Hepatocyte (in vitro differentiated cells): Measurements from ENCODE around the gene RASA3. TPM values are rescaled to one million over a fixed set of nuclear protein-coding genes. Genes with fewer than 3 reads are reported as not detected.

ENCODE experiments used
- DNase-seq: peaks from one replicate; pipeline ENCODE4 v3.0.0-alpha.2; 2016; ENCODE audit warnings: low spot score
- H2AFZ ChIP-seq: fragments of 200-600 bp; sonication (generic); 2 replicates; pipeline ENCODE4 v1.6.0; 2016; ENCODE audit warnings: antibody characterized with exemption, mild to moderate bottlenecking
- H3K27ac ChIP-seq: fragments of 200-600 bp; sonication (generic); 2 replicates; pipeline ENCODE4 v1.5.1; 2016; ENCODE audit warnings: mild to moderate bottlenecking
- H3K27me3 ChIP-seq: fragments of 200-600 bp; sonication (generic); 2 replicates; pipeline ENCODE4 v1.6.1; 2016
- H3K36me3 ChIP-seq: fragments of 200-600 bp; sonication (generic); replicated peaks from 2 replicates; pipeline ENCODE4 v1.5.1; 2016; ENCODE audit warnings: low read depth; ENCODE audit not compliant: insufficient read depth
- H3K4me1 ChIP-seq: fragments of 200-600 bp; sonication (generic); 2 replicates; pipeline ENCODE4 v1.5.1; 2016; ENCODE audit warnings: mild to moderate bottlenecking, moderate library complexity; ENCODE audit not compliant: insufficient read depth
- H3K4me2 ChIP-seq: fragments of 200-600 bp; sonication (generic); 2 replicates; pipeline ENCODE4 v1.6.0; 2016
- H3K4me3 ChIP-seq: fragments of 200-600 bp; sonication (generic); 2 replicates; pipeline ENCODE4 v1.5.1; 2016; ENCODE audit warnings: mild to moderate bottlenecking
- H3K79me2 ChIP-seq: fragments of 200-600 bp; sonication (generic); 2 replicates; pipeline ENCODE4 v1.6.0; 2017; ENCODE audit warnings: mild to moderate bottlenecking
- H3K9me2 ChIP-seq: fragments of 200-600 bp; sonication (generic); replicated peaks from 2 replicates; pipeline ENCODE4 v1.6.0; 2017; ENCODE audit warnings: mild to moderate bottlenecking; ENCODE audit not compliant: insufficient read depth
- H3K9me3 ChIP-seq: fragments of 200-600 bp; sonication (generic); 2 replicates; pipeline ENCODE4 v1.5.1; 2016; ENCODE audit warnings: low read depth, mild to moderate bottlenecking
- H4K20me1 ChIP-seq: fragments of 200-600 bp; sonication (generic); 2 replicates; pipeline ENCODE4 v1.6.0; 2016; ENCODE audit warnings: mild to moderate bottlenecking; ENCODE audit not compliant: insufficient read depth, poor library complexity, severe bottlenecking
- CTCF ChIP-seq: fragments of 200-600 bp; sonication (generic); IDR thresholded peaks from 2 replicates; pipeline ENCODE4 v1.5.1; 2016; ENCODE audit warnings: antibody characterized with exemption, mild to moderate bottlenecking; ENCODE audit not compliant: poor library complexity
- EZH2 ChIP-seq: fragments of 200-600 bp; sonication (generic); IDR thresholded peaks from 2 replicates; pipeline ENCODE4 v1.6.1; 2016; ENCODE audit warnings: antibody characterized with exemption, mild to moderate bottlenecking, borderline replicate concordance
- EZH2phosphoT487 ChIP-seq: fragments of 200-600 bp; sonication (generic); IDR thresholded peaks from one replicate; pipeline ENCODE4 v1.6.1; 2018; ENCODE audit warnings: antibody characterized with exemption, mild to moderate bottlenecking, low read depth, moderate library complexity; ENCODE audit not compliant: unreplicated experiment, severe bottlenecking
- WGBS: methylation state at CpG from one replicate; pipeline ENCODE4 v1.1.6; 2016; ENCODE audit warnings: low lambda C conversion rate; ENCODE audit errors: missing lambda C conversion rate; 5-methylcytosine and 5-hydroxymethylcytosine counted together
- polyA plus RNA-seq: library from polyadenylated mRNA; unstranded; fragments of >200 nt; fragmentation: Nextera tagmentation; extraction: Ambion mirVana; gene quantifications from 2 replicates; pipeline ENCODE4 v1.2.1, GENCODE V29; 2016
- total RNA-seq: library from RNA; depleted of rRNA; stranded (reverse); fragments of >200 nt; gene quantifications from 2 replicates; pipeline ENCODE4 v1.2.3, GENCODE V29; 2014

Gene RASA3
- total and polyA plus RNA-seq, 2 experiments from 2014 or later = 5.6 to 6.1 TPM

GRCh38 chr13:114153485-114154080 lies 21.2 kb upstream of the RASA3 start:
- Histone ChIP-seq H3K4me1 (no peaks in the 10 kb centered on the region), H3K9me2 (no peaks in the 10 kb centered on the region), H3K4me3 (no peak overlapping the region), H2AFZ (no peak overlapping the region), H3K27ac (no peak overlapping the region), H3K36me3 (no peaks in the 10 kb centered on the region), H3K9me3 (no peaks in the 10 kb centered on the region), H3K27me3 (no peaks in the 10 kb centered on the region), H3K79me2 (no peaks in the 10 kb centered on the region), H3K4me2 (no peak overlapping the region), H4K20me1 (no peaks in the 10 kb centered on the region)
- 97% methylated on average over 6 of the region's 6 CpGs for WGBS
- TF ChIP-seq EZH2 (no peak), EZH2phosphoT487 (no peak), CTCF (no peak)
- no peak for DNase-seq

GRCh38 chr13:114152831-114153371 lies 20.5 kb upstream of the RASA3 start:
- no peaks in the 10 kb centered on the region for H3K9me3 ChIP-seq
- no peaks in the 10 kb centered on the region for H4K20me1 ChIP-seq
- no peak for TF ChIP-seq EZH2phosphoT487
- no peak for TF ChIP-seq EZH2
- TF ChIP-seq CTCF = no peak
- H3K79me2 ChIP-seq = no peaks in the 10 kb centered on the region
- H3K27ac ChIP-seq = no peak overlapping the region
- H2AFZ ChIP-seq = no peak overlapping the region
- WGBS = 57% methylated on average over 20 of the region's 20 CpGs
- no peaks in the 10 kb centered on the region for H3K4me1 ChIP-seq
- no peaks in the 10 kb centered on the region for H3K9me2 ChIP-seq
- no peaks in the 10 kb centered on the region for H3K27me3 ChIP-seq
- H3K36me3 ChIP-seq = no peaks in the 10 kb centered on the region
- peak; percentile 3 for DNase-seq
- H3K4me2 ChIP-seq = no peak overlapping the region
- H3K4me3 ChIP-seq = no peak overlapping the region

- no peaks in the 10 kb centered on the region for H3K36me3 ChIP-seq
- no peak overlapping the region for H2AFZ ChIP-seq
- H3K9me3 ChIP-seq = no peaks in the 10 kb centered on the region
- peak; percentile 1 for DNase-seq
- no peaks in the 10 kb centered on the region for H3K9me2 ChIP-seq
- no peak overlapping the region for H3K4me3 ChIP-seq
- no peaks in the 10 kb centered on the region for H3K27me3 ChIP-seq
- H3K27ac ChIP-seq = no peak overlapping the region
- no peaks in the 10 kb centered on the region for H4K20me1 ChIP-seq
- WGBS = 88% methylated on average over 7 of the region's 7 CpGs
- TF ChIP-seq CTCF (no peak), EZH2 (no peak), EZH2phosphoT487 (no peak)
- no peak overlapping the region for H3K4me2 ChIP-seq
- no peaks in the 10 kb centered on the region for H3K79me2 ChIP-seq
- H3K4me1 ChIP-seq = no peaks in the 10 kb centered on the region
Observed at GRCh38 chr13:114152285-114152645, 19.8 kb upstream of the RASA3 start.
